PFSK-1 (cell line): ENCODE measurements around the gene CYSRT1.

Experiments
- POLR2AphosphoS5 ChIP-seq: IDR thresholded peaks from 2 replicates; pipeline ENCODE4 v1.6.1; 2012; ENCODE audit warnings: low read depth, mild to moderate bottlenecking, control low read depth, low read length, moderate library complexity
- REST ChIP-seq, 2 experiments: IDR thresholded peaks; 2 replicates each; pipeline versions ENCODE4 v1.6.1 to v1.8.0; 2011 to 2012; ENCODE audit warnings: low read depth in 2 of 2, low read length in 2 of 2, control low read depth in 1 of 2, inconsistent platforms in 1 of 2, mild to moderate bottlenecking in 1 of 2, moderate library complexity in 1 of 2; ENCODE audit not compliant: insufficient read depth in 1 of 2
- SIN3A ChIP-seq: IDR thresholded peaks from 2 replicates; pipeline ENCODE4 v1.6.1; 2012; ENCODE audit warnings: mild to moderate bottlenecking, low read length, moderate library complexity, borderline replicate concordance; ENCODE audit not compliant: insufficient read depth
- TAF1 ChIP-seq: IDR thresholded peaks from 2 replicates; pipeline ENCODE4 v1.6.1; 2012; ENCODE audit warnings: low read length, control low read depth, borderline replicate concordance; ENCODE audit not compliant: insufficient read depth

- no peak for TF ChIP-seq REST (IDR thresholded peaks at IDR 0.05; ENCODE audit: insufficient read depth in 1 of 2, low read depth in 2 of 2, low read length in 2 of 2)
- no peak for TF ChIP-seq POLR2AphosphoS5
- no peak for TF ChIP-seq TAF1
- TF ChIP-seq SIN3A: no peak
Measured at GRCh38 chr9:137225699-137226331, 841 bp downstream of the CYSRT1 start.
